Suprapubic skin (tissue), 4 donors: Measurements from ENCODE around the gene ANKRD11.
"Not testable (repeated sequence)": the region's sequence is repeated elsewhere in the genome, so short reads cannot be mapped to it uniquely, and the experiment has no call there.

Experiments
- EP300 ChIP-seq: sonication (generic); formaldehyde crosslinking; IDR thresholded peaks from one replicate; pipeline ENCODE4 v1.6.1; 2017; ENCODE audit warnings: antibody characterized with exemption
- POLR2AphosphoS5 ChIP-seq, 3 donors: sonication (generic); formaldehyde crosslinking; IDR thresholded peaks; one replicate each; pipeline ENCODE4 v1.6.1; 2017; ENCODE audit warnings: antibody characterized with exemption in 3 of 3
- TF ChIP-seq, protein P1 (sequence below), 2 donors: fragments of 200-600 bp in 1 of 2; fragments of 450-650 bp in 1 of 2; sonication (generic) in 1 of 2; IDR thresholded peaks; one replicate each; pipeline ENCODE4 v1.5.1; 2016 to 2019; ENCODE audit warnings: antibody characterized with exemption in 2 of 2, mild to moderate bottlenecking in 1 of 2, moderate library complexity in 1 of 2

DNA sequence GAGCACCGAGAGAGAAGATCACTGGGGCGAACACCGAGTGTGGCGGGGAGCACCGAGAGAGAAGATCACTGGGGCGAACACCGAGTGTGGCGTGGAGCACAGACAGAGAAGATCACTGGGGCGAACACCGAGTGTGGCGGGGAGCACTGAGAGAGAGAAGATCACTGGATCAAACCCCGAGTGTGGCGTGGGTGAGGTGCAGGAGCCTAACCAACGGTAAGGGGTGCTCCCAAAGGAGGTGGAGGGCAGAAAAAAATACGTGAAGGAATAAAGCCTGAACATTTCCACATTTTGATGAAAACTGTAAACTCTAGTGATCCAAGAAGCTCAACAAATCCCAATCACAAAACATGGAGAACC, 100.2 kb downstream of the ANKRD11 start:
- TF ChIP-seq, protein P1, sequence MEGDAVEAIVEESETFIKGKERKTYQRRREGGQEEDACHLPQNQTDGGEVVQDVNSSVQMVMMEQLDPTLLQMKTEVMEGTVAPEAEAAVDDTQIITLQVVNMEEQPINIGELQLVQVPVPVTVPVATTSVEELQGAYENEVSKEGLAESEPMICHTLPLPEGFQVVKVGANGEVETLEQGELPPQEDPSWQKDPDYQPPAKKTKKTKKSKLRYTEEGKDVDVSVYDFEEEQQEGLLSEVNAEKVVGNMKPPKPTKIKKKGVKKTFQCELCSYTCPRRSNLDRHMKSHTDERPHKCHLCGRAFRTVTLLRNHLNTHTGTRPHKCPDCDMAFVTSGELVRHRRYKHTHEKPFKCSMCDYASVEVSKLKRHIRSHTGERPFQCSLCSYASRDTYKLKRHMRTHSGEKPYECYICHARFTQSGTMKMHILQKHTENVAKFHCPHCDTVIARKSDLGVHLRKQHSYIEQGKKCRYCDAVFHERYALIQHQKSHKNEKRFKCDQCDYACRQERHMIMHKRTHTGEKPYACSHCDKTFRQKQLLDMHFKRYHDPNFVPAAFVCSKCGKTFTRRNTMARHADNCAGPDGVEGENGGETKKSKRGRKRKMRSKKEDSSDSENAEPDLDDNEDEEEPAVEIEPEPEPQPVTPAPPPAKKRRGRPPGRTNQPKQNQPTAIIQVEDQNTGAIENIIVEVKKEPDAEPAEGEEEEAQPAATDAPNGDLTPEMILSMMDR (IDR thresholded peaks at IDR 0.05), result not testable (repeated sequence)
- TF ChIP-seq POLR2AphosphoS5 (IDR thresholded peaks at IDR 0.05); EP300: not testable (repeated sequence)
